Uterine smooth muscle cell (primary cell): ENCODE results near the gene TTLL13. TPM values are rescaled to one million over a fixed set of nuclear protein-coding genes. Genes with fewer than 3 reads are reported as not detected.

Experiments
- total RNA-seq: library from RNA; depleted of rRNA; stranded (reverse); fragments of >200 nt; gene quantifications from 2 replicates; pipeline ENCODE4 v1.2.3, GENCODE V29; 2014

TTLL13 gene
- 0.12 TPM in 1 of 2 replicates, not detected in the other for total RNA-seq

GRCh38 chr15:90249203-90249863, at the start of gene TTLL13:
TSS of gene TTLL13 (plus strand) at chr15:90249556. CDS start at chr15:90250631, 1,075 bp downstream.

GRCh38 chr15:90201130-90201943, 48.0 kb upstream of the TTLL13 start, which contains the start of gene SEMA4B:
TSS of gene SEMA4B (plus strand) at chr15:90201330. CDS start at chr15:90201579, 249 bp downstream.

GRCh38 chr15:90233387-90234095, 15.8 kb upstream of the TTLL13 start, which contains the start of gene CIB1:
TSS of gene CIB1 (minus strand) at chr15:90233941. CDS start at chr15:90233885, 56 bp downstream.

GRCh38 chr15:90234096-90234988, 15.0 kb upstream of the TTLL13 start, which contains the start of gene GDPGP1:
TSS of gene GDPGP1 (plus strand) at chr15:90234209. CDS start at chr15:90240909, 6,700 bp downstream.

GRCh38 chr15:90265271-90266060, 16.1 kb downstream of the TTLL13 start, which contains the start of gene NGRN:
TSS of gene NGRN (plus strand) at chr15:90265672. CDS start at chr15:90265713, 41 bp downstream.

Other genes starting within 250 kb of the TTLL13 start
- gene ZNF710, start 248.2 kb upstream of the TTLL13 start, total RNA-seq = 7.7 and 11.5 TPM in 2 replicates
- 52.7 and 54.5 TPM in 2 replicates for gene IDH2, start 147.1 kb upstream of the TTLL13 start, total RNA-seq
- 11.8 and 16.2 TPM in 2 replicates for gene SEMA4B, start 48.2 kb upstream of the TTLL13 start, total RNA-seq
- 27.1 and 31.9 TPM in 2 replicates for gene CIB1, start 15.6 kb upstream of the TTLL13 start, total RNA-seq
- 3.0 and 11.0 TPM in 2 replicates for gene GDPGP1, start 15.3 kb upstream of the TTLL13 start, total RNA-seq
- gene NGRN, start 16.1 kb downstream of the TTLL13 start, total RNA-seq = 71.2 and 76.0 TPM in 2 replicates
- gene ZNF774, start 102.7 kb downstream of the TTLL13 start, total RNA-seq = 1.1 and 2.5 TPM in 2 replicates
- gene IQGAP1, start 138.7 kb downstream of the TTLL13 start, total RNA-seq = 265 and 279 TPM in 2 replicates